Measurements from ENCODE around the gene KCNH6.

KCNH6 gene

GRCh38 chr17:63543822-63544420 lies 20.8 kb downstream of the KCNH6 start:
- in situ Hi-C loops (cut with HindIII; ENCODE audit: low pct_ligation_motif_present, low pct_unique_long_range_greater_than_20kb, low sequenced_read_pairs) = no loop called here
- no peak for DNase-seq

GRCh38 chr17:63544467-63545301 lies 21.5 kb downstream of the KCNH6 start:
- in situ Hi-C loops (cut with HindIII; ENCODE audit: low pct_ligation_motif_present, low pct_unique_long_range_greater_than_20kb, low sequenced_read_pairs) = no loop called here

GRCh38 chr17:63546308-63547082 lies 23.3 kb downstream of the KCNH6 start:
- in situ Hi-C loops (cut with HindIII; ENCODE audit: low pct_ligation_motif_present, low pct_unique_long_range_greater_than_20kb, low sequenced_read_pairs) = no loop called here
- DNase-seq = no peak

More at GRCh38 chr17:63544467-63545301, 21.5 kb downstream of the KCNH6 start:
- DNase-seq = no peak

- in situ Hi-C loops (cut with HindIII; ENCODE audit: low pct_ligation_motif_present, low pct_unique_long_range_greater_than_20kb, low sequenced_read_pairs) = no loop called here
- DNase-seq = no peak
Observed at GRCh38 chr17:63547083-63547523, 23.9 kb downstream of the KCNH6 start.

GRCh38 chr17:63549289-63549945 lies 26.3 kb downstream of the KCNH6 start:
- no peak for DNase-seq
- in situ Hi-C loops (cut with HindIII; ENCODE audit: low pct_ligation_motif_present, low pct_unique_long_range_greater_than_20kb, low sequenced_read_pairs) = no loop called here

- DNase-seq = peak; percentile 100
- in situ Hi-C loops (cut with HindIII; ENCODE audit: low pct_ligation_motif_present, low pct_unique_long_range_greater_than_20kb, low sequenced_read_pairs) = no loop called here
Observed at GRCh38 chr17:63549946-63550816, 27.0 kb downstream of the KCNH6 start, which contains the start of gene DCAF7. DCAF7 (plus strand) TSS chr17:63550477; CDS start chr17:63550678, 201 bp downstream.

- in situ Hi-C loops (cut with HindIII; ENCODE audit: low pct_ligation_motif_present, low pct_unique_long_range_greater_than_20kb, low sequenced_read_pairs) = no loop called here
Observed at GRCh38 chr17:63550817-63551639, 27.9 kb downstream of the KCNH6 start.

GRCh38 chr17:63552211-63552610 lies 29.1 kb downstream of the KCNH6 start:
- no peak for DNase-seq
- in situ Hi-C loops (cut with HindIII; ENCODE audit: low pct_ligation_motif_present, low pct_unique_long_range_greater_than_20kb, low sequenced_read_pairs) = no loop called here

More at GRCh38 chr17:63550817-63551639, 27.9 kb downstream of the KCNH6 start:
- DNase-seq = peak; percentile 44

GRCh38 chr17:63555500-63556156 lies 32.5 kb downstream of the KCNH6 start:
- in situ Hi-C loops (cut with HindIII; ENCODE audit: low pct_ligation_motif_present, low pct_unique_long_range_greater_than_20kb, low sequenced_read_pairs) = no loop called here
- no peak for DNase-seq

GRCh38 chr17:63557416-63557815 lies 34.3 kb downstream of the KCNH6 start:
- in situ Hi-C loops (cut with HindIII; ENCODE audit: low pct_ligation_motif_present, low pct_unique_long_range_greater_than_20kb, low sequenced_read_pairs) = no loop called here
- DNase-seq = no peak

- in situ Hi-C loops (cut with HindIII; ENCODE audit: low pct_ligation_motif_present, low pct_unique_long_range_greater_than_20kb, low sequenced_read_pairs) = no loop called here
- DNase-seq = peak; percentile 37
Observed at GRCh38 chr17:63558441-63558840, 35.3 kb downstream of the KCNH6 start.

- in situ Hi-C loops (cut with HindIII; ENCODE audit: low pct_ligation_motif_present, low pct_unique_long_range_greater_than_20kb, low sequenced_read_pairs) = no loop called here
- DNase-seq = no peak
Observed at GRCh38 chr17:63561819-63562218, 38.7 kb downstream of the KCNH6 start.

GRCh38 chr17:63563339-63563738 lies 40.2 kb downstream of the KCNH6 start:
- DNase-seq = no peak
- in situ Hi-C loops (cut with HindIII; ENCODE audit: low pct_ligation_motif_present, low pct_unique_long_range_greater_than_20kb, low sequenced_read_pairs) = no loop called here

GRCh38 chr17:63564562-63564961 lies 41.4 kb downstream of the KCNH6 start:
- no peak for DNase-seq
- in situ Hi-C loops (cut with HindIII; ENCODE audit: low pct_ligation_motif_present, low pct_unique_long_range_greater_than_20kb, low sequenced_read_pairs) = no loop called here

- no peak for DNase-seq
- in situ Hi-C loops (cut with HindIII; ENCODE audit: low pct_ligation_motif_present, low pct_unique_long_range_greater_than_20kb, low sequenced_read_pairs) = no loop called here
Observed at GRCh38 chr17:63567229-63567628, 44.1 kb downstream of the KCNH6 start.

- no peak for DNase-seq
- in situ Hi-C loops (cut with HindIII; ENCODE audit: low pct_ligation_motif_present, low pct_unique_long_range_greater_than_20kb, low sequenced_read_pairs) = no loop called here
Observed at GRCh38 chr17:63568563-63568962, 45.4 kb downstream of the KCNH6 start.

Measured in ACHN (cell line).